PFSK-1 (cell line): ENCODE measurements around the gene PLXDC2.

ENCODE experiments used
- FOXP2 ChIP-seq: optimal IDR thresholded peaks from 2 replicates; pipeline ENCODE3; 2011; ENCODE audit warnings: borderline replicate concordance, control low read depth, inconsistent platforms; ENCODE audit not compliant: insufficient read depth; ENCODE audit errors: extremely low read length, extremely low read depth
- POLR2AphosphoS5 ChIP-seq: IDR thresholded peaks from 2 replicates; pipeline ENCODE4 v1.6.1; 2012; ENCODE audit warnings: low read depth, mild to moderate bottlenecking, control low read depth, low read length, moderate library complexity
- SIN3A ChIP-seq: IDR thresholded peaks from 2 replicates; pipeline ENCODE4 v1.6.1; 2012; ENCODE audit warnings: mild to moderate bottlenecking, low read length, moderate library complexity, borderline replicate concordance; ENCODE audit not compliant: insufficient read depth
- TAF1 ChIP-seq: IDR thresholded peaks from 2 replicates; pipeline ENCODE4 v1.6.1; 2012; ENCODE audit warnings: low read length, control low read depth, borderline replicate concordance; ENCODE audit not compliant: insufficient read depth
- TF ChIP-seq, protein P1 (sequence below), 2 experiments: IDR thresholded peaks; 2 replicates each; pipeline versions ENCODE4 v1.6.1 to v1.8.0; 2011 to 2012; ENCODE audit warnings: low read depth in 2 of 2, low read length in 2 of 2, control low read depth in 1 of 2, inconsistent platforms in 1 of 2, mild to moderate bottlenecking in 1 of 2, moderate library complexity in 1 of 2; ENCODE audit not compliant: insufficient read depth in 1 of 2

DNA sequence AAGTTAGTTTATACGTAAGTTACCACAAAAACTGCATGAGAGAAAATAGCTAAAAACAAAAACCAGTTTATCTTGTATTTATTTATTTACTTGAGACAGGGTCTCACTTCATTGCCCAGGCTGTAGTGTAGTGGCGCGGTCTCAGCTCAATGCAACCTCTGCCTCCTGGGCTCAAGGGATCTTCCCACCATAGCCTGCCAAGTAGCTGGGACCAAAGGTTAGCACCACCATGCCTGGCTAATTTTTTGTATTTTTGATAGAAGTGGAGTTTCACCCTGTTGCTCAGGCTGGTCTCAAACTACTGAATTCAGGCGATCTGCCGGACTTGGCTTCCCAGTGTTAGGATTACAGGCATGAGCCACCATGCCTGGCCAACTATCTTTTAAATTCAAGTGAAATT, 277.4 kb downstream of the PLXDC2 start:
- TF ChIP-seq, protein P1, sequence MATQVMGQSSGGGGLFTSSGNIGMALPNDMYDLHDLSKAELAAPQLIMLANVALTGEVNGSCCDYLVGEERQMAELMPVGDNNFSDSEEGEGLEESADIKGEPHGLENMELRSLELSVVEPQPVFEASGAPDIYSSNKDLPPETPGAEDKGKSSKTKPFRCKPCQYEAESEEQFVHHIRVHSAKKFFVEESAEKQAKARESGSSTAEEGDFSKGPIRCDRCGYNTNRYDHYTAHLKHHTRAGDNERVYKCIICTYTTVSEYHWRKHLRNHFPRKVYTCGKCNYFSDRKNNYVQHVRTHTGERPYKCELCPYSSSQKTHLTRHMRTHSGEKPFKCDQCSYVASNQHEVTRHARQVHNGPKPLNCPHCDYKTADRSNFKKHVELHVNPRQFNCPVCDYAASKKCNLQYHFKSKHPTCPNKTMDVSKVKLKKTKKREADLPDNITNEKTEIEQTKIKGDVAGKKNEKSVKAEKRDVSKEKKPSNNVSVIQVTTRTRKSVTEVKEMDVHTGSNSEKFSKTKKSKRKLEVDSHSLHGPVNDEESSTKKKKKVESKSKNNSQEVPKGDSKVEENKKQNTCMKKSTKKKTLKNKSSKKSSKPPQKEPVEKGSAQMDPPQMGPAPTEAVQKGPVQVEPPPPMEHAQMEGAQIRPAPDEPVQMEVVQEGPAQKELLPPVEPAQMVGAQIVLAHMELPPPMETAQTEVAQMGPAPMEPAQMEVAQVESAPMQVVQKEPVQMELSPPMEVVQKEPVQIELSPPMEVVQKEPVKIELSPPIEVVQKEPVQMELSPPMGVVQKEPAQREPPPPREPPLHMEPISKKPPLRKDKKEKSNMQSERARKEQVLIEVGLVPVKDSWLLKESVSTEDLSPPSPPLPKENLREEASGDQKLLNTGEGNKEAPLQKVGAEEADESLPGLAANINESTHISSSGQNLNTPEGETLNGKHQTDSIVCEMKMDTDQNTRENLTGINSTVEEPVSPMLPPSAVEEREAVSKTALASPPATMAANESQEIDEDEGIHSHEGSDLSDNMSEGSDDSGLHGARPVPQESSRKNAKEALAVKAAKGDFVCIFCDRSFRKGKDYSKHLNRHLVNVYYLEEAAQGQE (IDR thresholded peaks at IDR 0.05; ENCODE audit: insufficient read depth in 1 of 2, low read depth in 2 of 2, low read length in 2 of 2): no peak
- TF ChIP-seq POLR2AphosphoS5: no peak
- no peak for TF ChIP-seq TAF1
- no peak for TF ChIP-seq SIN3A
- no peak for TF ChIP-seq FOXP2
